GM21360 (cell line): ENCODE results near the gene CRTAC1.

Experiments used
- ATAC-seq: cut with Tn5 transposase; IDR thresholded peaks from one replicate; pipeline ENCODE4 v1.9.1; 2021; ENCODE audit warnings: mild to moderate bottlenecking, moderate library complexity; ENCODE audit not compliant: unreplicated experiment

The CRTAC1 gene

DNA sequence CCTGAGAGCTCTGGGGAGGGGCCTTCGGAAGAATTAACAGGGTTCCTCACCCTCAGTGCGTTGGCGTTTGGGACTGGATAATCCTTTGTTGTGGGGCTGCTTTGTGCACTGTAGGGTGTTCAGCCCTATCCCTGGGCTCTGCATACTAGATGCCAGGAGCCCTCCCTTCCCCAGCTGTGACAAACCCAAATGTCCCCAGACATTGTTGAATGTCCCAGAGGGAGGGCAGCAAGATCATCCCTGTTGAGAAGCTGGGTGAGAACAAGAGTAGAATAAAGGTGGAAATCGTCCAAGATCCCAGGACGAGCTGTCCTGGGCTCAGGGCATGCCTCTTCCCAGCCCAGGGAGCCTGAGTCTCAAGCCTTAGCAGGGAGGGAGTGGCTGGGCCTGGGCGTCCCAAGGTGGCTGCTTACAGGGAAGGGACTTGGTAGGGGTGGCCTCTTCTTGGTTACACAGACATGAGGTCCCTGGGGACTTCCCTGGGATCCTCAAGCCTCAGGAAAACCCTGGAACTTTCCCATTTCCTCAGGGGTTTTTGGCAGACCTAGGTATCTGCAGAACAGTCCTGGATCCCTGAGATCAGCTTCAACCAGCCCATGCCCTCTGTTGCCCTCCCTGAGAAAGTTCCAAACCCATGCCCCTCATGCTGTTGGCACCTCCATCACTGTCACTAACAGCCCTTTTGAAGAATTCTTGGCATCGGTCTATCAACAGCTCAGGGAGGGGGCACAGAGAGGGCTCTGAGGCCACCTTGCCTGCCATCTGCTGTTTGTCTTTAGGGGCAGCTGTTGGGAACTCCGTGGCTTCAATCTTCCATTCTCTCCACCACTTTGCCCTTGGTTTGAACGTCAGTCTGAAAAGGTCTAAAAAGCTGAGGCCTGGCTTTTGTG is 127.0 kb downstream of the CRTAC1 start:
- ATAC-seq = no peak

GRCh38 chr10:97901381-97901780 is 129.0 kb downstream of the CRTAC1 start:
- ATAC-seq = no peak

DNA sequence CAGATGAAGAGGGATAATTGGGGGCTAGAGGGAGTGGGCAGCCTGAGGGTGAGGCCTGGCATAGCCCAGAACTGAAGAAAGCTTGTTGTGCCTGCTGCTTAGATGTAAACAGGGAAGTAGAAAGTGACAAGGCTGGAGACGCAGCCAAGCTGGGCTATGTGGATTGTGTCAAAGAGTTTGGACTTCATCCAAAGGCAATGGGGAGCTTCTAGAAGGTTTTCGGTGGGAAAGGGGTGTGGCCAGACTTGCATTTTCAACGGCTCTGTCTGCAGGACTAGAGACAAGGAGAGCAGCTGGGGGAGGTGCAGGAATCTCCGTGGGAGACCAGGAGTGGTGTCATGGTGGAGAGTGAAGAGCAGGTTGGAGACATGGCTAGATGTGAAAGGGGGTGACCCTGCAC is 132.0 kb downstream of the CRTAC1 start:
- ATAC-seq = no peak

- ATAC-seq = no peak
These were observed 133.6 kb downstream of the CRTAC1 start for GRCh38 chr10:97896756-97897358.

- ATAC-seq = no peak
These were observed 134.5 kb downstream of the CRTAC1 start for GRCh38 chr10:97895915-97896314.

GRCh38 chr10:97895084-97895483 is 135.3 kb downstream of the CRTAC1 start:
- no peak for ATAC-seq

GRCh38 chr10:97894092-97894491 is 136.3 kb downstream of the CRTAC1 start:
- no peak for ATAC-seq

- ATAC-seq = no peak
These were observed 137.5 kb downstream of the CRTAC1 start for GRCh38 chr10:97892939-97893338.

- no peak for ATAC-seq
These were observed 137.9 kb downstream of the CRTAC1 start for GRCh38 chr10:97892506-97892905.

GRCh38 chr10:97891497-97892167 is 138.8 kb downstream of the CRTAC1 start:
- no peak for ATAC-seq

DNA sequence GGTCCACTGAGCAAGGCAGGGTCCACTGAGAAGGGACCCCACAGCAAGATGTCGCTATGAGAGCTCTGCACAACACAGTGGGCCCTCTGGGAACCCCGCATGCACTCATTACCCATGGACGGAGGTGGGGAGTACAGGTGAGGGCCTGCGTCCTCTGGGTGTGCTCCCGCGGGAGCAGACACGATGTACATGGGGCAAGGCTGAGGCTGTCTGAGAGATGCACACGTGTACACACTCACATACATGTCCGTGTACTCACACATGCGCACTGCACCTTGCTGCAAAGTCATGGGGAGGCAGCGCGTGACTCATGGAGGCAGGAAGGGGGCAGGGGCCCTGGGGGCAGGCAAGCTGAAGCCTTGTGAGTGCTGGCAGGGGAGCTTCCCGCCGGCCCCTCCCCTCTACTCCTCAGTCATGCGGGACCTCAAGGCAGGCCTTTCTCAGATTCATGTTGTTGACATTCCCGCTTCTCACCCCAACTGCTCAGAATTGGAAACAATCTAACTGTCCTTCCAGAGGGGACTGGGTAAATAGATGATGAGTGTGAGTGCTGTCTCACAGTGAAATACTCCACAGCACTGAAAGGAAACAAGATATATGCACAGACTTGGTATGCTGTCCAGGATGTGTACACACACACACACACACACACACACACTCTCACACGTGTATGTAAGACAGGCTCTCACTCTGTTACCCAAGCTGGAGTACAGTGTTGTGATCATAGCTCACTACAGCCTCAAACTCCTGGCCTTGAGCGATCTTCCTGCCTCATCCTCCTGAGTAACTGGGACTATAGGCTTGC is 140.8 kb downstream of the CRTAC1 start:
- ATAC-seq = no peak

- ATAC-seq = no peak
These were observed 141.7 kb downstream of the CRTAC1 start for GRCh38 chr10:97888641-97889262.

DNA sequence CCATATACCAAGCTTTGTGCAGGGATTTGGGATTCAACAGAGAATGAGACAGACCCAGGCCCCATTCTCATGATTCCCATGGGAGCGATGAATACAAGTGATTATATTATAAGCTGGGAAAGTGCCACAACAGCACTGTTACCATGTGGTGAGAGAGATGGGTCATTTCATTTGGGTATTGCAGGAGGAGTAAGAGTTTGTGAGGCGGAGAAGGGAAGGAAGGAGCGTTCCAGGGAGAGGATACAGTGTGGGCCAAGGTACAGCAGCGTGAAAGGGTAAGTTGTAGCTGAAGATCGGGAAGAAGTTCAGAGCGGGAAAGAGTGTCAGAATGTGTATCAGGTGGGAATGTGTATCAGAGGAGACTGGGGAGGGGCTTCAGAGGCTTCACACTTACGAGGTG is 142.3 kb downstream of the CRTAC1 start:
- no peak for ATAC-seq

DNA sequence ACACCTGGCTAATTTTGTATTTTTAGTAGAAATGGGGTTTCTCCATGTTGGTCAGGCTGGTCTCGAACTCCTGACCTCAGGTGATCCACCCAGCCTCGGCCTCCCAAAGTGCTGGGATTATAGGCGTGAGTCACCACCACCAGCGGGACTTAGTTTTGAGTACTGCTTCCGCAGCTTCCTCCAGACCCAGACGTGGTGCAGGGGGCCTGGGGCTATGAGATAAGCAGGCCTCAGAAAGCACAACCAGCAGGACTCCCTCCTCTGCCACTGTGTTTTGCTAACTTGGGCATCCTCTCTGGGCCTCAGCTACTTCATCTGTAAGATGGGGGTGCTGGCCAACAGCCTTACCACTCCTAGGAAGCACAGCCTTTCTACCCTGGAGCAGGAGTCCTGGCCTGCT is 143.0 kb downstream of the CRTAC1 start:
- ATAC-seq = no peak

GRCh38 chr10:97886286-97886685 is 144.1 kb downstream of the CRTAC1 start:
- no peak for ATAC-seq

DNA sequence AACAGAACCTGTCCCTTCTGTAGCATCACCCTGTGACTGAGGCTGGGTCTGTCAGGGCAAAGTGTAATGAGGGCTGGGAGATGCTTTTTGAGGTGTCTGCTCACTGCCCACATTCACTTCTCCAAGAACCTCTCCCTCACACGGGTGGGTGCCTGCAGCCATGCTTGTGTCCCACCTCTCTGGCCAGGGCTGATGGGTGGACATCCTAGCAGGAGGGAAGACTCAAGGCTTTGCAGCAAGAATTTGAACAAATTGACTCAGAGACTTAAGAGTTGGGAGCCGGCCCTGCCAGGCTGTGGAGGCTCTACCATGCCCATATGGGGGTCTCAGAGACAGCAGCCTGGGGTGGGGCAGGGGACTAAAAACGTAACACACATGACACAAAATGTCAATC is 147.3 kb downstream of the CRTAC1 start:
- no peak for ATAC-seq

GRCh38 chr10:97882142-97883091 is 148.0 kb downstream of the CRTAC1 start:
- no peak for ATAC-seq

- no peak for ATAC-seq
These were observed 150.3 kb downstream of the CRTAC1 start for GRCh38 chr10:97880109-97880508.

GRCh38 chr10:97879241-97879640 is 151.2 kb downstream of the CRTAC1 start:
- no peak for ATAC-seq

- ATAC-seq = no peak
These were observed 154.0 kb downstream of the CRTAC1 start for GRCh38 chr10:97876402-97876801.
